Activated T-cell treated with anti-CD3 and anti-CD28 coated beads for 48 hours (primary cell): ENCODE data around the gene IL6ST.
"Not testable (repeated sequence)": the region's sequence is repeated elsewhere in the genome, so short reads cannot be mapped to it uniquely, and the experiment has no call there.

ENCODE experiments used
- DNase-seq: peaks from one replicate; pipeline ENCODE4 v3.0.0-alpha.2; 2020; ENCODE audit warnings: low read depth

IL6ST gene

GRCh38 chr5:56003679-56004078 lies 8.9 kb upstream of the IL6ST start:
- DNase-seq, result no peak

- DNase-seq, result no peak
Measured at GRCh38 chr5:56003179-56003578, 8.4 kb upstream of the IL6ST start.

- no peak for DNase-seq
Measured at GRCh38 chr5:56002303-56002702, 7.5 kb upstream of the IL6ST start.

GRCh38 chr5:56000221-56000620 lies 5.5 kb upstream of the IL6ST start:
- DNase-seq, result not testable (repeated sequence)

- no peak for DNase-seq
Measured at GRCh38 chr5:55998966-55999365, 4.2 kb upstream of the IL6ST start.

- no peak for DNase-seq
Measured at GRCh38 chr5:55997742-55998351, 3.1 kb upstream of the IL6ST start.

GRCh38 chr5:55994998-55995914 lies 493 bp upstream of the IL6ST start:
- DNase-seq, result peak; percentile 98

GRCh38 chr5:55993731-55994494 lies 850 bp downstream of the IL6ST start:
- DNase-seq, result no peak

- no peak for DNase-seq
Measured at GRCh38 chr5:55993013-55993412, 1.8 kb downstream of the IL6ST start.

GRCh38 chr5:55991768-55992486 lies 2.8 kb downstream of the IL6ST start:
- no peak for DNase-seq

GRCh38 chr5:55990895-55991294 lies 3.9 kb downstream of the IL6ST start:
- DNase-seq, result not testable (repeated sequence)

GRCh38 chr5:55989860-55990259 lies 4.9 kb downstream of the IL6ST start:
- DNase-seq, result no peak

- DNase-seq, result no peak
Measured at GRCh38 chr5:55988979-55989638, 5.7 kb downstream of the IL6ST start.

- DNase-seq, result not testable (repeated sequence)
Measured at GRCh38 chr5:55988428-55988827, 6.3 kb downstream of the IL6ST start.

GRCh38 chr5:55986931-55987330 lies 7.8 kb downstream of the IL6ST start:
- DNase-seq, result no peak

GRCh38 chr5:55985181-55985580 lies 9.6 kb downstream of the IL6ST start:
- DNase-seq, result no peak

- DNase-seq, result no peak
Measured at GRCh38 chr5:55983986-55984385, 10.8 kb downstream of the IL6ST start.

GRCh38 chr5:55982957-55983381 lies 11.8 kb downstream of the IL6ST start:
- no peak for DNase-seq

GRCh38 chr5:55973296-55973695 lies 21.5 kb downstream of the IL6ST start:
- DNase-seq, result no peak

GRCh38 chr5:55969956-55970355 lies 24.8 kb downstream of the IL6ST start:
- no peak for DNase-seq

- DNase-seq, result no peak
Measured at GRCh38 chr5:55966284-55966683, 28.5 kb downstream of the IL6ST start.
